Epithelial cell of esophagus (primary cell): ENCODE measurements around the gene CD27.

Experiments
- DNase-seq: peaks from one replicate; pipeline ENCODE4 v3.0.0; 2010; ENCODE audit warnings: low read depth
- H3K4me3 ChIP-seq: 2 replicates; pipeline ENCODE4 v1.5.1; 2011; ENCODE audit warnings: mild to moderate bottlenecking, low read length, control low read depth
- CTCF ChIP-seq: IDR thresholded peaks from 2 replicates; pipeline ENCODE4 v1.5.1; 2011; ENCODE audit warnings: low read depth, mild to moderate bottlenecking, low read length, control low read depth, inconsistent platforms; ENCODE audit not compliant: insufficient read depth; ENCODE audit errors: missing control alignments

The CD27 gene

GRCh38 chr12:6416596-6416995 is 28.2 kb upstream of the CD27 start:
- no peak overlapping the region for H3K4me3 ChIP-seq
- TF ChIP-seq CTCF = no peak
- no peak for DNase-seq

GRCh38 chr12:6418796-6419195 is 26.0 kb upstream of the CD27 start:
- no peak for TF ChIP-seq CTCF
- H3K4me3 ChIP-seq = no peak overlapping the region
- DNase-seq = no peak

GRCh38 chr12:6420364-6420763 is 24.4 kb upstream of the CD27 start:
- DNase-seq = no peak
- no peak for TF ChIP-seq CTCF
- H3K4me3 ChIP-seq = no peak overlapping the region

- no peak overlapping the region for H3K4me3 ChIP-seq
- DNase-seq = peak; percentile 92
- peak; percentile 85 for TF ChIP-seq CTCF
Measured at GRCh38 chr12:6423267-6424007, 21.3 kb upstream of the CD27 start.

GRCh38 chr12:6424008-6424347 is 20.8 kb upstream of the CD27 start:
- no peak for DNase-seq
- TF ChIP-seq CTCF = no peak
- H3K4me3 ChIP-seq = no peak overlapping the region

- TF ChIP-seq CTCF = no peak
- H3K4me3 ChIP-seq = no peak overlapping the region
- no peak for DNase-seq
Measured at GRCh38 chr12:6424866-6425265, 19.9 kb upstream of the CD27 start.
